Neural cell (in vitro differentiated cells): Measurements from ENCODE around the gene RPS6KA5.

Source experiments
- EZH2 ChIP-seq: fragments of 200-600, 300-800 bp; shearing (Covaris generic), sonication (generic); IDR thresholded peaks from 2 replicates; pipeline ENCODE4 v1.6.1; 2014; ENCODE audit warnings: antibody characterized with exemption, low read length, borderline replicate concordance, mild to moderate bottlenecking; ENCODE audit not compliant: insufficient read depth, poor library complexity, severe bottlenecking
- MXI1 ChIP-seq: fragments of 450-650 bp; conservative IDR thresholded peaks from 2 replicates; pipeline ENCODE4 v1.6.1; 2014; ENCODE audit warnings: antibody characterized with exemption, mild to moderate bottlenecking; ENCODE audit not compliant: poor library complexity, severe bottlenecking
- POLR2AphosphoS5 ChIP-seq: IDR thresholded peaks from 2 replicates; pipeline ENCODE4 v1.6.1; 2012
- RAD21 ChIP-seq: fragments of 450-650 bp; conservative IDR thresholded peaks from 2 replicates; pipeline ENCODE4 v1.6.1; 2014; ENCODE audit warnings: antibody characterized with exemption, mild to moderate bottlenecking, moderate library complexity
- SMC3 ChIP-seq: fragments of 450-650 bp; conservative IDR thresholded peaks from 2 replicates; pipeline ENCODE4 v1.6.1; 2014; ENCODE audit warnings: antibody characterized with exemption, mild to moderate bottlenecking, moderate library complexity; ENCODE audit not compliant: poor library complexity
- TAF1 ChIP-seq: IDR thresholded peaks from 2 replicates; pipeline ENCODE4 v1.6.1; 2012; ENCODE audit warnings: low read depth
- TF ChIP-seq, protein P1 (sequence below): fragments of 450-650 bp; IDR thresholded peaks from 2 replicates; pipeline ENCODE4 v1.5.1; 2014; ENCODE audit warnings: antibody characterized with exemption, mild to moderate bottlenecking, moderate library complexity; ENCODE audit not compliant: poor library complexity, severe bottlenecking

DNA sequence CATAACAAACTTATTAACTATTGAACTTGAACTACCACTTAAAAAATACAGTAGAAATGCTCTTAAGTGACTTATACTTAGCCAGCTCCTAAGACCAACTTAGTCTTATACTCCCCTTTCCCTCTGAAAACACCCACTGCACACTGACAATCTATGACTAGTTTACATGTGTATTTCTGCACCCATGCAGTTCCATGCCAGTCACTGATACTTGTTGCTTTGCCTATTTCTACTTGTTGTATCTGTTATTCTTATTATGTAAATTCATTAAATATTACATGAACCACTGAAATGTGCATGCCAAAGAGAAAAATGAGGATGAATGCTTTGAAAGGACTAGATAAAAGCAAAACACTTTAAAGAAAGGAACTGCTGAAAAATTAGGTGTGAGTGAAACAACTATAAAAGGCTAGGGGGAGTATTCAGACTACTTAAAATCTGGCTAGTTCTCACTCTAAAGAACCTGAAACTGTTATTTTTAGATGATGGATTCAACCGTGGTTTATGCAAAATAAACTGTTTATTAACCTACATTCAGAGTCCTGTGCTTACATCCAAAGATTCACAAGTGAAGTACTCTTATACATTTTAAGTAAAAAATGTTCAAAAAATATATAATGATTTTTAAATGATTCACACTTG lies 74.7 kb downstream of the RPS6KA5 start:
- TF ChIP-seq, protein P1, sequence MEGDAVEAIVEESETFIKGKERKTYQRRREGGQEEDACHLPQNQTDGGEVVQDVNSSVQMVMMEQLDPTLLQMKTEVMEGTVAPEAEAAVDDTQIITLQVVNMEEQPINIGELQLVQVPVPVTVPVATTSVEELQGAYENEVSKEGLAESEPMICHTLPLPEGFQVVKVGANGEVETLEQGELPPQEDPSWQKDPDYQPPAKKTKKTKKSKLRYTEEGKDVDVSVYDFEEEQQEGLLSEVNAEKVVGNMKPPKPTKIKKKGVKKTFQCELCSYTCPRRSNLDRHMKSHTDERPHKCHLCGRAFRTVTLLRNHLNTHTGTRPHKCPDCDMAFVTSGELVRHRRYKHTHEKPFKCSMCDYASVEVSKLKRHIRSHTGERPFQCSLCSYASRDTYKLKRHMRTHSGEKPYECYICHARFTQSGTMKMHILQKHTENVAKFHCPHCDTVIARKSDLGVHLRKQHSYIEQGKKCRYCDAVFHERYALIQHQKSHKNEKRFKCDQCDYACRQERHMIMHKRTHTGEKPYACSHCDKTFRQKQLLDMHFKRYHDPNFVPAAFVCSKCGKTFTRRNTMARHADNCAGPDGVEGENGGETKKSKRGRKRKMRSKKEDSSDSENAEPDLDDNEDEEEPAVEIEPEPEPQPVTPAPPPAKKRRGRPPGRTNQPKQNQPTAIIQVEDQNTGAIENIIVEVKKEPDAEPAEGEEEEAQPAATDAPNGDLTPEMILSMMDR, result no peak
- no peak for TF ChIP-seq RAD21
- no peak for TF ChIP-seq MXI1
- TF ChIP-seq EZH2, result no peak
- no peak for TF ChIP-seq TAF1
- no peak for TF ChIP-seq POLR2AphosphoS5
- no peak for TF ChIP-seq SMC3
